Measurements from ENCODE around the gene TNFRSF6B.

TNFRSF6B gene

GRCh38 chr20:63685269-63686026 lies 11.0 kb upstream of the TNFRSF6B start:
- Histone ChIP-seq H3K4me3 (ENCODE audit: low read length, poor library complexity, severe bottlenecking) (no peak overlapping the region), H4K20me1 (ENCODE audit: insufficient read depth, low read length, poor library complexity, severe bottlenecking) (no peaks in the 10 kb centered on the region), H3F3A (ENCODE audit: low read depth) (no peaks in the 10 kb centered on the region), H3K9ac (ENCODE audit: low read depth, low read length, poor library complexity, severe bottlenecking) (no peak overlapping the region), H3K36me3 (ENCODE audit: insufficient read depth, low read length) (no peaks in the 10 kb centered on the region), H3K9me3 (ENCODE audit: insufficient read depth, low read depth, low read length) (no peaks in the 10 kb centered on the region), H3K27me3 (ENCODE audit: insufficient read depth, low read length, poor library complexity, severe bottlenecking) (no peaks in the 10 kb centered on the region), H3K4me1 (ENCODE audit: insufficient read depth, low read length, poor library complexity, severe bottlenecking) (peaks cover 4% of the 10 kb centered on the region), H3K4me2 (ENCODE audit: low read depth, low read length, poor library complexity, severe bottlenecking) (no peak overlapping the region), H2AFZ (ENCODE audit: low read length) (no peak overlapping the region), H3K79me2 (ENCODE audit: insufficient read depth, low read length) (no peaks in the 10 kb centered on the region), H3K9me2 (replicated peaks; ENCODE audit: low read depth, low read length) (no peaks in the 10 kb centered on the region)
- TF ChIP-seq CTCF (conservative IDR thresholded peaks at IDR 0.05; ENCODE audit: low read length) = no peak
- TF ChIP-seq EZH2phosphoT487 (IDR thresholded peaks at IDR 0.05; ENCODE audit: borderline replicate concordance) = no peak

GRCh38 chr20:63686094-63686491 lies 10.4 kb upstream of the TNFRSF6B start:
- Histone ChIP-seq H3K4me2 (ENCODE audit: low read depth, low read length, poor library complexity, severe bottlenecking) (no peak overlapping the region), H3K27me3 (ENCODE audit: insufficient read depth, low read length, poor library complexity, severe bottlenecking) (no peaks in the 10 kb centered on the region), H3K9me2 (replicated peaks; ENCODE audit: low read depth, low read length) (no peaks in the 10 kb centered on the region), H4K20me1 (ENCODE audit: insufficient read depth, low read length, poor library complexity, severe bottlenecking) (no peaks in the 10 kb centered on the region), H2AFZ (ENCODE audit: low read length) (no peak overlapping the region), H3K36me3 (ENCODE audit: insufficient read depth, low read length) (no peaks in the 10 kb centered on the region), H3K4me3 (ENCODE audit: low read length, poor library complexity, severe bottlenecking) (no peak overlapping the region), H3K4me1 (ENCODE audit: insufficient read depth, low read length, poor library complexity, severe bottlenecking) (peaks cover 4% of the 10 kb centered on the region), H3K9ac (ENCODE audit: low read depth, low read length, poor library complexity, severe bottlenecking) (no peak overlapping the region), H3F3A (ENCODE audit: low read depth) (no peaks in the 10 kb centered on the region), H3K9me3 (ENCODE audit: insufficient read depth, low read depth, low read length) (no peaks in the 10 kb centered on the region), H3K79me2 (ENCODE audit: insufficient read depth, low read length) (no peaks in the 10 kb centered on the region)
- no peak for TF ChIP-seq CTCF (conservative IDR thresholded peaks at IDR 0.05; ENCODE audit: low read length)
- TF ChIP-seq EZH2phosphoT487 (IDR thresholded peaks at IDR 0.05; ENCODE audit: borderline replicate concordance) = no peak

- Histone ChIP-seq H3K4me3 (ENCODE audit: low read length, poor library complexity, severe bottlenecking) (no peak overlapping the region), H4K20me1 (ENCODE audit: insufficient read depth, low read length, poor library complexity, severe bottlenecking) (no peaks in the 10 kb centered on the region), H3K36me3 (ENCODE audit: insufficient read depth, low read length) (no peaks in the 10 kb centered on the region), H3K4me2 (ENCODE audit: low read depth, low read length, poor library complexity, severe bottlenecking) (no peak overlapping the region), H3K9ac (ENCODE audit: low read depth, low read length, poor library complexity, severe bottlenecking) (no peak overlapping the region), H3K9me2 (replicated peaks; ENCODE audit: low read depth, low read length) (no peaks in the 10 kb centered on the region), H3K79me2 (ENCODE audit: insufficient read depth, low read length) (no peaks in the 10 kb centered on the region), H3K9me3 (ENCODE audit: insufficient read depth, low read depth, low read length) (no peaks in the 10 kb centered on the region), H3K27me3 (ENCODE audit: insufficient read depth, low read length, poor library complexity, severe bottlenecking) (no peaks in the 10 kb centered on the region), H2AFZ (ENCODE audit: low read length) (no peak overlapping the region), H3K4me1 (ENCODE audit: insufficient read depth, low read length, poor library complexity, severe bottlenecking) (peaks cover 4% of the 10 kb centered on the region), H3F3A (ENCODE audit: low read depth) (no peaks in the 10 kb centered on the region)
- TF ChIP-seq CTCF (conservative IDR thresholded peaks at IDR 0.05; ENCODE audit: low read length) (no peak), EZH2phosphoT487 (IDR thresholded peaks at IDR 0.05; ENCODE audit: borderline replicate concordance) (no peak)
These were observed 9.7 kb upstream of the TNFRSF6B start for GRCh38 chr20:63686492-63687321.

All from Loucy (cell line).